Measurements from ENCODE around the gene NRCAM.

NRCAM gene

GRCh38 chr7:108335269-108335918, 120.8 kb downstream of the NRCAM start:
- DNase-seq: peak; percentile 10

GRCh38 chr7:108332937-108333336, 123.3 kb downstream of the NRCAM start:
- DNase-seq: no peak

- no peak for DNase-seq
Observed at GRCh38 chr7:108331971-108332370, 124.3 kb downstream of the NRCAM start.

GRCh38 chr7:108330227-108330626, 126.0 kb downstream of the NRCAM start:
- no peak for DNase-seq

GRCh38 chr7:108329514-108329913, 126.7 kb downstream of the NRCAM start:
- no peak for DNase-seq

GRCh38 chr7:108328174-108328651, 128.0 kb downstream of the NRCAM start:
- DNase-seq: no peak

GRCh38 chr7:108327353-108327752, 128.9 kb downstream of the NRCAM start:
- DNase-seq: no peak

- no peak for DNase-seq
Observed at GRCh38 chr7:108326938-108327337, 129.3 kb downstream of the NRCAM start.

- no peak for DNase-seq
Observed at GRCh38 chr7:108324053-108325038, 131.9 kb downstream of the NRCAM start.

GRCh38 chr7:108322925-108323832, 133.1 kb downstream of the NRCAM start:
- no peak for DNase-seq

GRCh38 chr7:108322046-108322445, 134.2 kb downstream of the NRCAM start:
- DNase-seq: no peak

- DNase-seq: no peak
Observed at GRCh38 chr7:108321359-108321758, 134.9 kb downstream of the NRCAM start.

- DNase-seq: no peak
Observed at GRCh38 chr7:108316708-108317107, 139.5 kb downstream of the NRCAM start.

GRCh38 chr7:108314551-108314950, 141.7 kb downstream of the NRCAM start:
- no peak for DNase-seq

GRCh38 chr7:108314049-108314448, 142.2 kb downstream of the NRCAM start:
- DNase-seq: no peak

GRCh38 chr7:108313086-108313485, 143.2 kb downstream of the NRCAM start:
- no peak for DNase-seq

- DNase-seq: no peak
Observed at GRCh38 chr7:108311446-108312168, 144.6 kb downstream of the NRCAM start.

- no peak for DNase-seq
Observed at GRCh38 chr7:108310351-108310750, 145.9 kb downstream of the NRCAM start.

- DNase-seq: no peak
Observed at GRCh38 chr7:108308903-108309302, 147.3 kb downstream of the NRCAM start.

- DNase-seq: no peak
Observed at GRCh38 chr7:108308276-108308675, 148.0 kb downstream of the NRCAM start.

- DNase-seq: no peak
Observed at GRCh38 chr7:108307595-108307994, 148.6 kb downstream of the NRCAM start.

GRCh38 chr7:108307194-108307593, 149.0 kb downstream of the NRCAM start:
- no peak for DNase-seq

Data from SHP77 treated with DMSO at 0.1 percent for 48 hours (cell line).